HUDEP-2 (cell line): Measurements from ENCODE around the gene PEX10.
"Not testable (repeated sequence)": the region's sequence is repeated elsewhere in the genome, so short reads cannot be mapped to it uniquely, and the experiment has no call there.

Source experiments
- DNase-seq, 76 experiments: peaks; one replicate each; lab custom pipeline; 2025; ENCODE audit not compliant: unreplicated experiment in 76 of 76; lab: John Stamatoyannopoulos, UW

The PEX10 gene

DNA sequence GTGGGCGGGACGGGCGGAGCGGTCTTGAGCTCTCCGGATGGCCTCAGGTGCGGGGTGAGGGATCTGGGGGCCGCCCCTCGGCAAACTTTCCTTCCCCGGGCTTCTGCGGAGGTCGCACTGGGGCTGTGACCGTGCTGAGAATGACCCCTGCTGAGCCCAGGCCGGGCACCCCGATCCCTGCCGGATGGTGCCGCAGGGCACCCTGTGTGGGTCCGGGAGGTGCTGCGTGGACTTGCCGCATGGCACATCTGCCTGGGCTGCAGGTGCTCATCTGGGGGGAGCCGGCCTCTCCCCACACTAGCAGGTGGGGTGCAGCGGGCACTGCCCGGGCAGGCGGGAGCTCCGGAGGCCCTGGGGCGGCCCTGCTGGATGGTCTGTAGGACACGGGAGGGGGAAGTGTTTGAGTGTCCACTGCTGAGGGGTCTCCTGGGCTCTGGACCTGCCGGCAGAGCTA lies 31.8 kb upstream of the PEX10 start:
- no peak for DNase-seq

DNA sequence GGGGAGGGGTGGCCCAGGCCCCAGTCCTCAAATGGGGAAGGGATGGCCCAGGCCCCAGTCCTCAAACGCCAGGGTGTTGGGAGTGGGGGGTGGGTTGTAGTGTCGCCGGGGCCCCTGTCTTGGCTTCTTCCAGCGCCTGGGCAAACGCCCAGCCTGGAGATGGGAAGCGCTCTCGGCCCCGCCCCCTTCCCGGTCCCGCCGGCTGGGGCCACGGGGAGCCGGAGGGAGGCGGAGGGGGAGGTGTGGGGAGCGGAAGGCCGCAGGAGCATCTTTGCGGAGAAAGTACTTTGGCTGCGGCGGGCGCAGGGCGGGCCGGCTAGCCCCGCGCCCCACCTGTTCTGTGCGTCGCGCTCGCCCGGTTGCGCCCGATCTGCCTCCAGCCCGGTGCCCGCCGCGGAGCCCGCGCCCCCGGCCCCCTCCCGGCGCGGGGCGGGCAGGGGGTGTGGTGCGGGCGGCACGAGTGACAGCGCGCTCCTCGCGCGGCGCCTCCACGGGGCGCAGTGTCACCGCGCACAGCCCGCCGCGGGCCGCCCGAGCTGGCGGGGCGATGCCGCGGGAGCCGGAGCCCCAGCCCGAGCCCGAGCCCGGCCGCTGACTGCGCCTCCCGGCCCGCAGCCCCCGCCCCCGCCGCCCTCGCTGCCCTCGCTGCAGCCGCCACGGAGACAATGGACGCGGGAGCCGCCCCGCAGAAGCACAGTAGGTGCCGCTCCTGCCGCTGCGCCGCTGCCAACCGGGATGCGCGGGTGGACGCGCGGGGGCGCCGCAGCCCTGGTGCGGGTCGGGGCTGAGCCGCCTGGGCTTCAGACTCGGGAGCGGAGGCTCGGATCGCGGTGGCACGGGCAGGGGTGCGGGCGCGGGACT lies 31.1 kb upstream of the PEX10 start:
- DNase-seq = peak in 4 of 76 experiments; percentile 9 to 12 (median 10)

GRCh38 chr1:2442661-2443060 lies 30.3 kb upstream of the PEX10 start:
- peak in 8 of 76 experiments; percentile 14 to 50 (median 38) for DNase-seq

GRCh38 chr1:2441746-2442145 lies 29.4 kb upstream of the PEX10 start:
- DNase-seq = no peak

DNA sequence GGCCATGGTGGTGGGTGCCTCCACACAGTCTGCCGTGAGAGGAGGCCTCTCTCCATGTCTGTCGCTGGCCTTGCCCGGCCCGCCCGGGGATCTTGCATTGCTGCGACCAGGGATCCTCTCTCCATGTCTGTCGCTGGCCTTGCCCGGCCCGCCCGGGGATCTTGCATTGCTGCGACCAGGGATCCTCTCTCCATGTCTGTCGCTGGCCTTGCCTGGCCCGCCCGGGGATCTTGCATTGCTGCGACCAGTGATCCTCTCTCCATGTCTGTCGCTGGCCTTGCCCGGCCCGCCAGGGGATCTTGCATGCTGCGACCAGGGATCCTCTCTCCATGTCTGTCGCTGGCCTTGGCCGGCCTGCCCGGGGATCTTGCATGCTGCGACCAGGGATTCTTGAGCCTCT lies 28.0 kb upstream of the PEX10 start:
- not testable (repeated sequence) for DNase-seq

GRCh38 chr1:2439369-2439768 lies 27.0 kb upstream of the PEX10 start:
- no peak for DNase-seq

- DNase-seq = no peak
These were observed 26.3 kb upstream of the PEX10 start for GRCh38 chr1:2438641-2439040.

DNA sequence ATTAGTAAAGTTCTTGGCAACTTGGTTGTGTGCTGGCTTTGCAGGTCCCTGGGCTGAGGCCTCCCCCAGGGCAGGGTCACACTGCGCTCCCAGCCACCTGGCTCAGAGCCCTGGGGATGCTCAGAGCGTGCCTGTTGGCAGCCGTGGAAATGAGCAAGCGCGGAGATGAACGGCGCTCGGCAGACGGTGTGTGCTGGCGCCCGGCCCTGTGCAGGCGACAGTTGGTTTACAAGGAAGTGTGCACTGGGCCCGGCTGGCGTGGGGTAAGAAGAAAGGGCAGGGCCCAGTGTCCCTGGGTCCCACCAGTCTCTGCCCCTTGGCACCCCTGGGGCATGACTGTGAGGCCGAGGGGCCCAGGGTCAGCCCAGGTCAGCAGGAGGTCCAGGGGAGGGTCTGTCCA lies 25.7 kb upstream of the PEX10 start:
- no peak for DNase-seq

- DNase-seq = no peak
These were observed 25.3 kb upstream of the PEX10 start for GRCh38 chr1:2437617-2438016.

DNA sequence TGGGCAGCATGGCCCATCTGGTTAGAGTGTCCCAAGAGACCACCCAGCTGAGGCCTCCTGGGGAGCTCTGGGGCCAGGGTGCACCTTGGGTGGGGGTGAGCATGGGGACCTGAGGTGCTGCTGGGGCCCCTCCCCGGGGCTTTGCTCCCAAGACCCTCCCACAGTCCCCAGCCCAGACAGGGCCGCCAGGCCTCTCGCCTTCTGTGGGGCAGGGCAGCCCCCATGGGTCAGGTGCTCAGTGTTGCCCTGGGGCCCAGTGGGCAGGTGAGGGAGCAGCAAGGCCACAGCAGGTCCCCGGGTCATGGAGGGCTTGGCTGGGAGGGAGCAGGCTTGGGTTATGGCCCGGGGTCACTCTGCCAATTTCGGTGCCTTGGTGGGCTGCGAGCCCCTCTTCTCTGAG lies 24.5 kb upstream of the PEX10 start:
- DNase-seq = no peak

- DNase-seq = no peak
These were observed 23.5 kb upstream of the PEX10 start for GRCh38 chr1:2435746-2436355.

DNA sequence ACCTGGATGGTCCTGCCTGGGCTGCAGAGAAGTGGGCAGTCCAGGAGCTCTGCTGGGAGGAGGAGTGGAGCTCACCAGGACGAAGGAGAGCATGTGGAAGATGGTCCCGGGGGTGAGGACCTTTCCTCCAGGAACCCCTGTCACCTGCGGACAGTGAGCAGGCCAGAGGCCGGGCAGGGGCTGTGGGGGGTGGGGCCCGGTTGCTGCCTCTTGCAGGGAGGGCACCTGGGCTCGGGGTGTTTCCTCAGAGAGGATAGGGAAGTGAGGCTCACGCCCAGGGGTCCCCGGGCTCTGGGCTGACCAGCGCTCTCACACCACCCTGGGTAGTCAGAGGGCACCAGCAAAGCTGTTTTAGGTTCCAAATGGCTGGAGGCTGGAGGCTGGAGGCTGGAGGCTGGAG lies 22.7 kb upstream of the PEX10 start:
- DNase-seq = no peak

- no peak for DNase-seq
These were observed 21.7 kb upstream of the PEX10 start for GRCh38 chr1:2433936-2434655.

GRCh38 chr1:2433196-2433595 lies 20.8 kb upstream of the PEX10 start:
- no peak for DNase-seq

DNA sequence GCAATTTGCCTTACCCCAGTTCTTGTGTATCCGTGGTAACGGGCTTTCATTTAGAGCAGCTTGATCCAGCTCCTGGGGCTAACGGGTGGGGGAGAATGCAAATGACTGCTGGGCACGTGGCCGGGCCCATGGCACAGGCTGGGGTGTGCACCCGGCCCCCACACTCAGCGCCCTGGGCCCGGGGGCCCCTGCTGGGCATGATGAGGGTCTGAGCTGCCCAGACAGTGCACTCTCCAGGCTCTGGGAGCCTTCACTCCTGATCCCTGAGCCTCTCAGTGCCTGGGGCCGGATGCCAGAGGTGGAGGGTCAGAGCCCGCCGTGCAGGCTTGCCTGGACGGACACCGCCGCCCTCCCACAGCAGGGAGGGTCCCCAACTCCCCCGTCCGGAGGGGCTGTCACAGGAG lies 20.1 kb upstream of the PEX10 start:
- no peak for DNase-seq

GRCh38 chr1:2431518-2431917 lies 19.2 kb upstream of the PEX10 start:
- no peak for DNase-seq

DNA sequence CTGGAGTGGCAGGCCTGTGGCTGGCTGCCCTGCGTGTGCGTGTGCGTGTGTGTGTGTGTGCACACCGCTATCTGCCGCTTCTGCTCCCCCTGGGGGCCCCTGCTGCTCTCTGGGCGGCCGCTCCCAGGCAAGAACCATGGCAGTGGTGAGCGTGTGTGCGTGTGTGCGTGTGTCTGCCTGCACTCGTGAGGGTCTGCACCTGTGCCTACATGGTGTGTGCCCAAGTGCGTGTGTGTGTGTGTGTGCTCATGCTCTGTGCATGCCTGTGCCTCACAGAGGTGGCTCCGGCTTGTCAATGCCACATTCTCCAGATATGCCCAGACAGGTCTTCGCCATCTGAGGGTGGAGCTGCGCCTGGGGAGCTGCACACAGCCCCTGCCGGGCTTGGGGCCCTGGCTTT lies 18.7 kb upstream of the PEX10 start:
- DNase-seq = no peak

GRCh38 chr1:2430592-2430973 lies 18.2 kb upstream of the PEX10 start:
- no peak for DNase-seq

DNA sequence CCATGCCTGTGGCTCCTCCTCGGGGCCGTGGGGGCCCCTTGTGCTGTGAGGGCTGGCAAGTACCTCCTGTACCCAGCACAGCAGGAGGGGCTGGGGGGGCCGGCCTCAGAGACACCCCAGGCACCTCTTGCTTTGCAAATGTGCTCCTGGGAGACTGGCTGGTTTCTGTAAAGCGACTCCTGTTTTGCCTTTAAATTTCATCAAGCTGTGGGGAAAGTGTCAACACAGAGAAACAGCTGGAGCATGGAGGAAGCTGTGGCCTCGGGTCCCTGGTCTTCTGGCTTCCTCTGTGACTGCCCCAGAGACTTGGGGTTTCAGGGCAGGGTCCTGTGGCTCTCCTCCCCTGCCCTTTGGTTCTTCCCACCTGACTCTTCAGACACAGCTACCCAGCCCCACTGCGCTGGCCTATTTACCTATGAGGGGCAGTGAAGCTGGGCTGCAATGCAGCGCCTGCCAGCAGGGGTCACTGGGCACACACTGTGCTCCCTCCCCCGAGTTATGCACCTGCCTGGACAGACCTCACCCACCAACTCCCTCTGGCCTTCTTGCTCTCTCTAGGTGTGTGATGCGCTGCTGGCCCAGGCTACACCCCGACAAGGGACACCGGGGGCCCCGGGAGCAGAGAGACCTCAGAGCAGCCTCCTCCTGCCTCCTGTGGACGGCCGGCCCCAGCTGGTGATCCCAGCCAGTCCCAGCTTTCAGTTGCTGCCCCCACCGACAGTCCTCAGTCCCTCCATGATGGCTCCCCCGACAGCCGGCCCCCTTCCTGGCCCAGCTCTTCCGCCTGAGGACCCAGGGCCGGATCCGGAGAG lies 17.6 kb upstream of the PEX10 start:
- peak in 2 of 76 experiments; percentile 11 to 12 for DNase-seq

DNA sequence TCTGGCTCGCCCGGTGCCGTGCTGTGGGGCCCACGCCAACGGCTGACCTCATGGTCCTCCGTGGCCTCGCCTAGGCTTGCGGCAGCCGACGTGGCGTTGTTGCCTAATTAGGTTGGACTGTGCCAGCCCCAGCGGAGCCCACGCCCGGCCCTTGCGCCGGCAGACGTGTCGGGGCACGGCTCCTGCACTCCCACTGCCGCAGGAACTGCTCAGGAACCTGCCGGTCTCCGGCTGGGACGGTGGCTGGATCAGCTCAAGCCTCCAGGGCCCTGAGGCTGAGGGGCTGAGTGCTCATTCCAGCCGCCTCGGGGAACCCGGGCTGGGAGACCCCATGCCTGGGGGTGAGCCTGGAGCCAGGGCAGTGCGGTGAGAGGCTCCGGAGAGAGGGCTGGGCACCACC lies 16.1 kb upstream of the PEX10 start:
- no peak for DNase-seq

- no peak for DNase-seq
These were observed 15.6 kb upstream of the PEX10 start for GRCh38 chr1:2427976-2428375.
